Tibial nerve (tissue), 3 donors: ENCODE results near the gene TGFB1.

Experiments
- POLR2A ChIP-seq, 2 donors: fragments of 450-650 bp; IDR thresholded peaks; one replicate each; pipeline ENCODE4 v1.6.1; 2017; ENCODE audit warnings: antibody characterized with exemption in 2 of 2, mild to moderate bottlenecking in 2 of 2, moderate library complexity in 2 of 2
- TF ChIP-seq, protein P1 (sequence below), 5 experiments: fragments of 200-600 bp in 3 of 5; fragments of 450-650 bp in 2 of 5; sonication (generic) in 3 of 5; IDR thresholded peaks; one replicate each; pipeline ENCODE4 v1.5.1; 2016 to 2019; ENCODE audit warnings: antibody characterized with exemption in 5 of 5, mild to moderate bottlenecking in 3 of 5, moderate library complexity in 2 of 5

DNA sequence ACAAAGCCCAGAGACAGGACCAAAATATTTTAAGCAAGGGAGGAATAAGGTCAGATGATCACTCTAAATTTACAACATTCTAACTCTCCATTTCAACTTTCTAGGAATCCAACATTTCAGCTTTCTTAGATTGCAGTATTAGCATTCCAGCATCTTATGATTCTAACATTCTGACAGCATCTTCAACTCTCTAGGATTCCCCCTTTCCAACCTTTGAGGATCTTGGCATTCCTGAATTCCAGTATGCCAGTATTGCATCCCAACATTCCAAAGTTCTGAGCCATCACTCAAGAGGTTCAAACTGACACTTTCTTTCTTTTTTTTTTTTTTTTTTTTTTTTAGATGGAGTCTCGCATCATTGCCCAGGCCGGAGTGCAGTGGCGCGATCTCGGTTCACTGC is 13.8 kb downstream of the TGFB1 start:
- TF ChIP-seq, protein P1, sequence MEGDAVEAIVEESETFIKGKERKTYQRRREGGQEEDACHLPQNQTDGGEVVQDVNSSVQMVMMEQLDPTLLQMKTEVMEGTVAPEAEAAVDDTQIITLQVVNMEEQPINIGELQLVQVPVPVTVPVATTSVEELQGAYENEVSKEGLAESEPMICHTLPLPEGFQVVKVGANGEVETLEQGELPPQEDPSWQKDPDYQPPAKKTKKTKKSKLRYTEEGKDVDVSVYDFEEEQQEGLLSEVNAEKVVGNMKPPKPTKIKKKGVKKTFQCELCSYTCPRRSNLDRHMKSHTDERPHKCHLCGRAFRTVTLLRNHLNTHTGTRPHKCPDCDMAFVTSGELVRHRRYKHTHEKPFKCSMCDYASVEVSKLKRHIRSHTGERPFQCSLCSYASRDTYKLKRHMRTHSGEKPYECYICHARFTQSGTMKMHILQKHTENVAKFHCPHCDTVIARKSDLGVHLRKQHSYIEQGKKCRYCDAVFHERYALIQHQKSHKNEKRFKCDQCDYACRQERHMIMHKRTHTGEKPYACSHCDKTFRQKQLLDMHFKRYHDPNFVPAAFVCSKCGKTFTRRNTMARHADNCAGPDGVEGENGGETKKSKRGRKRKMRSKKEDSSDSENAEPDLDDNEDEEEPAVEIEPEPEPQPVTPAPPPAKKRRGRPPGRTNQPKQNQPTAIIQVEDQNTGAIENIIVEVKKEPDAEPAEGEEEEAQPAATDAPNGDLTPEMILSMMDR (IDR thresholded peaks at IDR 0.05), result no peak
- no peak for TF ChIP-seq POLR2A (IDR thresholded peaks at IDR 0.05)
